22Rv1 (cell line): Measurements from ENCODE around the gene UQCR10.
"Not testable (repeated sequence)": the region's sequence is repeated elsewhere in the genome, so short reads cannot be mapped to it uniquely, and the experiment has no call there.

Experiments used
- H3K27ac ChIP-seq: fragments of 450-650 bp; 2 replicates; pipeline ENCODE4 v1.5.1; 2017
- ZFX ChIP-seq: fragments of 450-650 bp; IDR thresholded peaks from 2 replicates; pipeline ENCODE4 v1.6.1; 2017; ENCODE audit warnings: antibody characterized with exemption, borderline replicate concordance
- TF ChIP-seq, protein P1 (sequence below): fragments of 450-650 bp; IDR thresholded peaks from 2 replicates; pipeline ENCODE4 v1.5.1; 2017; ENCODE audit warnings: mild to moderate bottlenecking

Gene UQCR10

DNA sequence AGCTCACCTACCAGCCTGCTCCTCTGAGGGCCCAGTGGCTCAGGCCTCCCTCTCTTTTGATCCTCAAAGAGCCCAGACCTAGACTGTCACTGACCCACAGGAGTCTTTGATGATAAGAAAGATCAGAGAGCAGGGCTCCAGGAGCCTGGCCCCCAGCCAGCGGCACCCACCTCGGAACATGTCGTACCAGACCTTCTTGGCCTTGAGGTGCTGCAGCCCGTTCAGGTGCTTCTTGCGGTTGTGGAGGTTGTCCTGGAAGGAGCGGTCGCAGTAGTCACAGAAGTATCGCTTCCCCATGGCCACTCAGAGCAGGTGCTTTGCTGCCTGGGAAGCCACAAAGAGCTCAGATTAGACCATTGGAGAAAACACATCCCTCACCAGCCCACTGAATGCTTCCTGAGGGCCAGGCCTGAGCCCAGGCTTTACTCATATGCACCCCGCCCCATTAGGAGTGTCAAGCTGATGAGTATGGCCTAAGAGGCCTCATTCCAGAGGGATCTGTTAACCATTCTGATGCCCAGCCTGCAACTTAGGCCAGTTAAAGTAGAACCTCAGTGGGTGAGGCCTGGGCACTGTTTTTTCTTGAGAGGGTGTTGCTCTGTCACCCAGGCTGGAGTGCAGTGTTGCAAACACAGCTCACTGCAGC is 18.8 kb upstream of the UQCR10 start:
- TF ChIP-seq, protein P1, sequence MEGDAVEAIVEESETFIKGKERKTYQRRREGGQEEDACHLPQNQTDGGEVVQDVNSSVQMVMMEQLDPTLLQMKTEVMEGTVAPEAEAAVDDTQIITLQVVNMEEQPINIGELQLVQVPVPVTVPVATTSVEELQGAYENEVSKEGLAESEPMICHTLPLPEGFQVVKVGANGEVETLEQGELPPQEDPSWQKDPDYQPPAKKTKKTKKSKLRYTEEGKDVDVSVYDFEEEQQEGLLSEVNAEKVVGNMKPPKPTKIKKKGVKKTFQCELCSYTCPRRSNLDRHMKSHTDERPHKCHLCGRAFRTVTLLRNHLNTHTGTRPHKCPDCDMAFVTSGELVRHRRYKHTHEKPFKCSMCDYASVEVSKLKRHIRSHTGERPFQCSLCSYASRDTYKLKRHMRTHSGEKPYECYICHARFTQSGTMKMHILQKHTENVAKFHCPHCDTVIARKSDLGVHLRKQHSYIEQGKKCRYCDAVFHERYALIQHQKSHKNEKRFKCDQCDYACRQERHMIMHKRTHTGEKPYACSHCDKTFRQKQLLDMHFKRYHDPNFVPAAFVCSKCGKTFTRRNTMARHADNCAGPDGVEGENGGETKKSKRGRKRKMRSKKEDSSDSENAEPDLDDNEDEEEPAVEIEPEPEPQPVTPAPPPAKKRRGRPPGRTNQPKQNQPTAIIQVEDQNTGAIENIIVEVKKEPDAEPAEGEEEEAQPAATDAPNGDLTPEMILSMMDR: no peak
- no peak for TF ChIP-seq ZFX
- no peak overlapping the region for H3K27ac ChIP-seq

DNA sequence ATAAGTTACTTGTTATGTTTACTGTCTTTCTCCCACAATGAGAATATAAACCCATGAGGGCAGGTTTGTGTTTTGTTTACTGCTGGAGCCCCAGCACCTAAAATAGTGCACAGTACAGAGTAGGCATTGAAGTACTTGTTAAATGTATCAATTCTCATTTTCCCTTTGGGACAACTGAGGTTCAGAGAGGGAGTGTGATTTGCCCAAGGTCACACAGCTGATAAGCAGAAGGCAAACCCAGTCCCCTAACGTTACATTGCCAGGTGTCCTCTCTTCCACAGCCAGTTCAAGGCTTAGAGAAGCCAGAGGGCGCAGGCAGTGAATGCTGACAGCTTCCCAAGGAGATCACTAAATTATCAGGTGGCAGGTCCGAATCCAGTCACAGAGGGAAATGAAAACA is 17.1 kb upstream of the UQCR10 start:
- no peak overlapping the region for H3K27ac ChIP-seq
- TF ChIP-seq, protein P1: no peak
- TF ChIP-seq ZFX: no peak

DNA sequence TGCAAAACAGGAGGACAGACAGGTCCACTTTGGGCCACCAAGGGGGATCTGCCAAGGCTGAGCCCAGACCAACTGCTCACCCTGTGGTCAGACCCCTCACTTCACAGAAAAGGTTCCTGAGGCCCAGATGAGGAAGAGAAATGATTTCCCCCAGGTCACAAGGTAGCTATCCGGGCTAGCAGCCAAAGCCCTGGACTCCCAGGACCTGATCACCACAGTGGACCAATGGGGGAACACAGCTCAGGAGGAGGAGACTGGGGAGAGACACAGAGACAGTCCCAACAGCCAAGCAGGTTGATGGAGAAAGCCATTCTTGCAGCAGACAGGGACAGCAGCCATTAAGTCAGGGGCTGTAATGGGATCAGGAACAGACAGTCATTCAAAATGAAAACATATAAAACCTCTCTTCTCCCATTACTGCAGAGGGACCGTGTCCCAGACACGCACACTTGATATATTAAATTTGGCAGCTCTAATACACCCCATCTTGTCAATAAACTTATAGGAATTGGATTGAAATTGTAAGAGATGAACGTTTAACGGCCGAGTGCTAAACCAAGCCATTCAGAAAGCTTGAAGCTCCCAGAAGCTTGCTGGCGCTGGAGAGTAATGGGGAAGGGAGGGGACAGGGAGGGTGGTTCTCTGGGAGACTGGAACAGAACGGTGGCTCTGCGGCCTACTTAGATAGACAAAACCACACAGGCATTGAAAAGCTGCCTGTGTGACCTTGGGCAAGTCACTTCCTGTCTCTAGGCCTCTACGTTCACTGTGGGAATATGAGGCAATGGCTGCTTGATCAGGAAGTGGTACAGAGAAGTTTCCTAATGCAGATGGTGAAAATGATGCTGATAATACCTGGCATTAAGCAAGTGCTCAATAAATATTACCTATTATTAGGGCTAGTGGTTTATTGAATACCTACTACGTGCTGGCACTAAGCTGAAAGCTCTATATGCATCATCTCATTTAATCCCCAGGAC is 16.3 kb upstream of the UQCR10 start:
- TF ChIP-seq, protein P1: no peak

DNA sequence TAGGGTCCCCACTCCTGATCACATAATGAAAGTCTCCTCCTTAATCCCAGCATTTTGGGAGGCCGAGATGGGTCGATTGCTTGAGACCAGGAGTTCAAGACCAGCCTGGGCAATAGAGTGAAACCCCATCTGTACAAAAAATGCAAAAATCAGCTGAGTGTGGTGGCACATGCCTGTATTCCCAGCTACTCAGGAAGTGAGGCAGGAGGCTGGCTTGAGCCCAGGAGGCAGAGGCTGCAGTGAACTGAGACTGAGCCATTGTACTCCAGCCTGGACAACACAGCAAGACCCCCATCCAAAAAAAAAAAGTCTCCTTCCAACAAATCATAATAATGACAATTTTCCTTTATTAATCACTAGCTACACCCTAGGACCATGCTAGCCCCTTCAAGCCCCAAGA is 15.5 kb upstream of the UQCR10 start:
- H3K27ac ChIP-seq: no peak overlapping the region
- TF ChIP-seq ZFX: no peak
- TF ChIP-seq, protein P1: no peak

More for the DNA sequence above, 16.3 kb upstream of the UQCR10 start:
- no peak overlapping the region for H3K27ac ChIP-seq

DNA sequence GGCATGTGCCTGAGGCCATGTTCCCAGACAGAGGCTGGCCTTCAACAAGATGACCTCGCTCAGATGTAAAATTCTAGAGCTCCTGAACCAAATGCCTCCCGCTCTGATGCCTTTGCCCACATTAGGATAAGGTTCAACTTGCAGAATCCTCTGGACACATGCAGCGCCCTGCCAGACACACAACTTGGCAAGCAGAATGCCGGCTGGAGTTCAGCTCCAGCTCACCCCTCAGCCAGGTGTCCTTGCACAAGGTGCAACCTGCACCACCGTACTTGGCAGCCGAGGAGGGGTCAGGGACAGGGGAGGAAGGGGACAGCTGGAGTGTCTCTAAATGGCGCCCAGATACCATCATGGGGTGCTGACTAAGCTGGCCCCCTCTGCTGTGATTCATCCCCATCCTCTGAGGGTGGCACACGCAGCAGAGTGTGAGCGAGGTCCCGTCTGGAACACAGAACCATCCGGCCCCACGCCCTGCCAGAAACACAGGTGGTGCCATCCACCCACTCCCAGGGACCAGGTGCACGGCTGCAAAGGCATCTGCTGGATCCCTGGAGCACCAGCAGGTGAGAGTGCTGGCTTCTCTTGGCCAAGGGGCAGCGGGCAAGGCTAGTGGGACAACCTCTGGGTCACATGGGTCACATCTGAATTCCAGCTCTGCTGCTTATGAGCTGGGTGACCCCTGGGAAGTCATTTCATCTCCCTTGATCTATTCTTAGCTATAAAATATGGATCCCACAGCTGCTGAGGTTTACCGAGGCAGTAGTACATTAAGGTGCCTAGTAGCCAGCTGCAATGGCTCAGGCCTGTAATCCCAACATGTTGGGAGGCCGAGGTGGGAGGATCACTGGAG is 13.1 kb upstream of the UQCR10 start:
- H3K27ac ChIP-seq: no peak overlapping the region
- no peak for TF ChIP-seq ZFX
- TF ChIP-seq, protein P1: no peak

DNA sequence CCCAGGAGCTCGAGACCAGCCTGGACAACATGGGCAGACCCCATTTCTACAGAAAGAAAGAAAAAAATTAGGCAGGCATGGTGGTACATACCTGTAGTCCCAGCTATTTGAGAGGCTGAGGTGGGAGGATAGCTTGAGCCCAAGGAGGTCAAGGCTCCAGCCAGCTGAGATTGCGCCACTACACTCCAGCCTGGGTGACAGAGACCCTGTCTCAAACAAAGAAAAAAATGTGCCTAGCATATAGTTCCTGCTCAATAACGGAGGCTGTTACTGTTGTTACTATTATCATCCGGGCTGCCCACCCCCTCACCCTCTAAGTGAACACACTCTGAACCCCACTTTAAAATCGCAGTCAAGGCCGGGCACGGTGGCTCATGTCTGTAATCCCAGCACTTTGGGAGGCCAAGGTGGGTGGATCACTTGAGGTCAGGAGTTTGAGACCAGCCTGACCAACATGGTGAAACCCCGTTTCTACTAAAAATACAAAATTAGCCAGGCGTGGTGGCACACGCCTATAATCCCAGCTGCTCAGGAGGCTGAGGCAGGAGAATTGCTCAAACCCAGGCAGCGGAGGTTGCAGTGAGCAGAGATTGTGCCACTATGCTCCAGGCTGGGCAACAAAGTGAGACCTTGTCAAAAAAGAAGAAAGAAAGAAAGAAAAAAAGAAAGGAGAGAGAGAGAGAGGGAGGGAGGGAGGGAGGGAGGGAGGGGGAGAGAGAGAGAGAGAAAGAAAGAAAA is 12.3 kb upstream of the UQCR10 start:
- H3K27ac ChIP-seq: not testable (repeated sequence)

DNA sequence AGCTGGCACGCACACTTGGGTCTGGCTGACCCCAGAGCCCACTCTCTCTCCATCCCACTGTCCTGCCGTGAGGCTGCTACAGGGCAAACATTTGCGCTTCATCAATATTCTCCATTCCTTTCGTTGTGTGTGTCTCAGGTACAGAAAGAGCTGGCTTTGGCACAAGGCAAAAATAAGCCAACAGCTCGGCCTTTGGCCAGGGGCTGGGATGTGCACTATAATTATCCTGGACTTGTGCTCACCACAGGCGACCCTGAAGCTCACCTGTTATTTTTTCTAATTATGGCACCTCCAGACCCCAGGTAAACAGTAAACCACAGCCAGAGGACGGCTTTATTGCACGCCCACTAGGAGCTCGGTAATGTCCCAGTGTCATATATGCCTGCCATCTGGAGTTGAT is 11.3 kb upstream of the UQCR10 start:
- no peak for TF ChIP-seq ZFX
- TF ChIP-seq, protein P1: no peak
- H3K27ac ChIP-seq: no peak overlapping the region
